Panc1 (cell line): ENCODE measurements around the gene CHSY1.

Source experiments
- CTCF ChIP-seq: fragments of 450-650 bp; IDR thresholded peaks from 2 replicates; pipeline ENCODE4 v1.5.1; 2017; ENCODE audit warnings: mild to moderate bottlenecking
- POLR2AphosphoS5 ChIP-seq: IDR thresholded peaks from 2 replicates; pipeline ENCODE4 v1.6.1; 2012; ENCODE audit warnings: mild to moderate bottlenecking, low read depth, low read length, moderate library complexity

- TF ChIP-seq POLR2AphosphoS5 (no peak), CTCF (no peak)
Measured at GRCh38 chr15:101159096-101159935, 92.5 kb downstream of the CHSY1 start.
